Adrenal gland (tissue), 5 donors: ENCODE results near the gene RPAP3.

Source experiments
- CTCF ChIP-seq, 6 experiments: fragments of 450-650 bp in 4 of 6; fragments of 200-600 bp in 2 of 6; sonication (generic) in 1 of 6; IDR thresholded peaks; 1 replicate in 5 of 6; 2 replicates in 1 of 6; pipeline versions ENCODE4 v1.5.1 to v1.8.0; 2016 to 2021; ENCODE audit warnings: antibody characterized with exemption in 6 of 6, mild to moderate bottlenecking in 2 of 6, moderate library complexity in 1 of 6
- POLR2A ChIP-seq, 2 donors: fragments of 450-650 bp; IDR thresholded peaks; one replicate each; pipeline ENCODE4 v1.6.1; 2017; ENCODE audit warnings: antibody characterized with exemption in 2 of 2, mild to moderate bottlenecking in 2 of 2, moderate library complexity in 1 of 2
- donor health status: DM: no; HTN: no; CAD: no.

- TF ChIP-seq CTCF (IDR thresholded peaks at IDR 0.05) (no peak), POLR2A (IDR thresholded peaks at IDR 0.05) (no peak)
Observed at GRCh38 chr12:47747596-47748506, 42.0 kb upstream of the RPAP3 start.
